K562 (cell line): ENCODE measurements around the gene EEPD1. TPM values are rescaled to one million over a fixed set of nuclear protein-coding genes. Genes with fewer than 3 reads are reported as not detected.
A peak's percentile ranks its signal among the peaks of the same experiment; 100 is the strongest.

ENCODE experiments used
- NFIC ChIP-seq: fragments of 450-650 bp; IDR thresholded peaks from 2 replicates; pipeline ENCODE4 v1.6.1; 2017; ENCODE audit warnings: mild to moderate bottlenecking, inconsistent platforms
- RBM25 ChIP-seq: fragments of 200-400 bp; formaldehyde crosslinking; IDR thresholded peaks from 2 replicates; pipeline ENCODE4 v1.6.1; 2018; ENCODE audit warnings: low read length, low read depth, moderate library complexity; ENCODE audit not compliant: severe bottlenecking
- RFX1 ChIP-seq: fragments of 450-650 bp; IDR thresholded peaks from 2 replicates; pipeline ENCODE4 v1.6.1; 2016; ENCODE audit warnings: mild to moderate bottlenecking, moderate library complexity
- SMAD2 ChIP-seq: fragments of 150-350 bp; IDR thresholded peaks from 2 replicates; pipeline ENCODE4 v1.6.1; 2014; ENCODE audit warnings: low read depth, mild to moderate bottlenecking, low read length
- TAF1 ChIP-seq: IDR thresholded peaks from 2 replicates; pipeline ENCODE4 v1.6.1; 2011; ENCODE audit warnings: mild to moderate bottlenecking, low read length, moderate library complexity; ENCODE audit not compliant: insufficient read depth, control insufficient read depth, severe bottlenecking; ENCODE audit errors: extremely low read depth
- polyA plus RNA-seq, 8 experiments: library from polyadenylated mRNA; depleted of rRNA in 4 of 8; stranded (reverse) in 5 of 8; unstranded in 3 of 8; fragments of >200 nt; fragmentation: Nextera tagmentation in 2 of 8; fragmentation: Illumina TruSeq in 1 of 8; extraction: Ambion mirVana in 2 of 8; extraction: Trizol in 1 of 8; gene quantifications; 2 replicates each; pipeline versions ENCODE4 v1.2.1 to v1.2.3, GENCODE V29; 2011 to 2014; ENCODE audit warnings: inconsistent platforms in 1 of 8, missing spikeins in 1 of 8
- total RNA-seq, 7 experiments: library from RNA; depleted of rRNA in 6 of 7; stranded (reverse); fragments of >200 nt in 6 of 7; fragmentation: Illumina TruSeq in 2 of 7; extraction: Trizol in 2 of 7; gene quantifications; 2 replicates each; pipeline versions ENCODE4 v1.2.1 to v1.2.3, GENCODE V29; 2011 to 2021; ENCODE audit warnings: low replicate concordance in 1 of 7
- TF ChIP-seq, protein P1 (sequence below), 2 experiments: fragments of 250-450 bp in 1 of 2; fragments of 450-650 bp in 1 of 2; sonication (Bioruptor Pico) in 1 of 2; IDR thresholded peaks; 2 replicates each; pipeline versions ENCODE4 v1.6.1 to v1.8.0; 2016 to 2021; ENCODE audit warnings: mild to moderate bottlenecking in 2 of 2, moderate library complexity in 2 of 2, missing compliant biosample characterization in 1 of 2, missing genetic modification characterization in 1 of 2
- TF ChIP-seq, protein P2 (sequence below): fragments of 450-650 bp; IDR thresholded peaks from 2 replicates; pipeline ENCODE4 v1.7.0; 2016; ENCODE audit warnings: borderline replicate concordance
- TF ChIP-seq, protein P3 (sequence below): fragments of 450-650 bp; conservative IDR thresholded peaks from 2 replicates; pipeline ENCODE4 v1.6.1; 2016; ENCODE audit warnings: missing genetic modification characterization, low read depth, mild to moderate bottlenecking, control low read depth, missing compliant biosample characterization
- TF ChIP-seq, protein P4 (sequence below): fragments of 250-450 bp; sonication (Bioruptor Pico); IDR thresholded peaks from 2 replicates; pipeline ENCODE4 v1.9.0; 2021; ENCODE audit warnings: mild to moderate bottlenecking
- TF ChIP-seq, protein P5 (sequence below): fragments of 450-650 bp; formaldehyde crosslinking; IDR thresholded peaks from 2 replicates; pipeline ENCODE4 v1.4.0; 2022; ENCODE audit warnings: missing genetic modification characterization
- TF ChIP-seq, protein P6 (sequence below): fragments of 450-650 bp; formaldehyde crosslinking; conservative IDR thresholded peaks from 2 replicates; pipeline ENCODE4 v1.4.0; 2022; ENCODE audit warnings: mild to moderate bottlenecking, missing genetic modification characterization
- TF ChIP-seq, protein P7 (sequence below), 2 experiments: fragments of 450-650 bp in 1 of 2; sonication (generic) in 1 of 2; formaldehyde crosslinking in 1 of 2; IDR thresholded peaks in 1 of 2; conservative IDR thresholded peaks in 1 of 2; 2 replicates each; pipeline versions ENCODE4 v1.6.1 to v1.8.1; 2016 to 2023; ENCODE audit warnings: mild to moderate bottlenecking in 2 of 2, moderate library complexity in 2 of 2, inconsistent platforms in 1 of 2, missing genetic modification reagents in 1 of 2

The EEPD1 gene
- total and polyA plus RNA-seq, 9 of the 15 experiments (the other 6 are each of a cell fraction or from before 2014, with no cell fraction given), result 0.01 to 1.5 (median 0.74) TPM; not detected in 1

DNA sequence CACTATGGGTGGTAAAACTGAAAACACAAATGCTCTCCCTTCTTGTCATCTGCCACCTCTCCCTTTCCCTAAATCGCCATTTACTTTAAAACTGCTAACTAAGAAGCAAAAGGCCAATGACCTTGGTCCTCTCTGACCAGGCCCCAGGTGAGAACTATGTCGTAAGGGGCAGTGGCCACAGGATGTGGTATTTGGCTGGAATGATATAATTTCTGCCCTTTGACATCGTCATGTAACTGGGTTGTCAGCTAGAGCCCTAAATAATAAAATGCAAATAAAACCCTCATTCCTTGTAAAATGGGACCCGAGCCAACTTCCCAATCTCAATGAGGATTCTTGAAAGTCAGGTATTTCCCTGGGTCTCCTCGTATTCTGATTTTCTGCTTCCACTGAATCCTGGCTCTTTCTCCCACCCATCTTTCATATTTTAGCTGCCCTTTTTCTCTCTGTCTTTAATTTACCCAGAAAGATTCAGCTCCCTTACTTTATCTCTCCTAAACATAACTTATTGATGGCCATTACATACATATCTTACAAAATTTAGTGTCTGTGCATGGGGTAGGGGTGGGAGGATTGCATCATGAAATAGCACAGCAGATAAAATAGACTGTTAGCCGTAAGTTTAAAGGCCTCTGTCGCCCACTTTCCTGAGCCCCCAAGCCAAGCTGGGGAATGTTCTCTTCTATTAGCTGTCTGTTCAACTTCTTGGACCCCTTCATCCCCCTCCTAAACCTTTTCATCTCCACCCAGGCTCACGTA, 3.2 kb upstream of the EEPD1 start (continued):
- TF ChIP-seq, protein P1, sequence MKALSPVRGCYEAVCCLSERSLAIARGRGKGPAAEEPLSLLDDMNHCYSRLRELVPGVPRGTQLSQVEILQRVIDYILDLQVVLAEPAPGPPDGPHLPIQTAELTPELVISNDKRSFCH (CRISPR knock-in tag; IDR thresholded peaks at IDR 0.05), result no peak
- TF ChIP-seq, protein P1 (tag; IDR thresholded peaks at IDR 0.05), result no peak
- TF ChIP-seq NFIC (peak; percentile 29), SMAD2 (no peak), RBM25 (no peak), RFX1 (no peak), TAF1 (no peak)
- TF ChIP-seq, protein P2, sequence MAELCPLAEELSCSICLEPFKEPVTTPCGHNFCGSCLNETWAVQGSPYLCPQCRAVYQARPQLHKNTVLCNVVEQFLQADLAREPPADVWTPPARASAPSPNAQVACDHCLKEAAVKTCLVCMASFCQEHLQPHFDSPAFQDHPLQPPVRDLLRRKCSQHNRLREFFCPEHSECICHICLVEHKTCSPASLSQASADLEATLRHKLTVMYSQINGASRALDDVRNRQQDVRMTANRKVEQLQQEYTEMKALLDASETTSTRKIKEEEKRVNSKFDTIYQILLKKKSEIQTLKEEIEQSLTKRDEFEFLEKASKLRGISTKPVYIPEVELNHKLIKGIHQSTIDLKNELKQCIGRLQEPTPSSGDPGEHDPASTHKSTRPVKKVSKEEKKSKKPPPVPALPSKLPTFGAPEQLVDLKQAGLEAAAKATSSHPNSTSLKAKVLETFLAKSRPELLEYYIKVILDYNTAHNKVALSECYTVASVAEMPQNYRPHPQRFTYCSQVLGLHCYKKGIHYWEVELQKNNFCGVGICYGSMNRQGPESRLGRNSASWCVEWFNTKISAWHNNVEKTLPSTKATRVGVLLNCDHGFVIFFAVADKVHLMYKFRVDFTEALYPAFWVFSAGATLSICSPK, result no peak
- TF ChIP-seq, protein P3, sequence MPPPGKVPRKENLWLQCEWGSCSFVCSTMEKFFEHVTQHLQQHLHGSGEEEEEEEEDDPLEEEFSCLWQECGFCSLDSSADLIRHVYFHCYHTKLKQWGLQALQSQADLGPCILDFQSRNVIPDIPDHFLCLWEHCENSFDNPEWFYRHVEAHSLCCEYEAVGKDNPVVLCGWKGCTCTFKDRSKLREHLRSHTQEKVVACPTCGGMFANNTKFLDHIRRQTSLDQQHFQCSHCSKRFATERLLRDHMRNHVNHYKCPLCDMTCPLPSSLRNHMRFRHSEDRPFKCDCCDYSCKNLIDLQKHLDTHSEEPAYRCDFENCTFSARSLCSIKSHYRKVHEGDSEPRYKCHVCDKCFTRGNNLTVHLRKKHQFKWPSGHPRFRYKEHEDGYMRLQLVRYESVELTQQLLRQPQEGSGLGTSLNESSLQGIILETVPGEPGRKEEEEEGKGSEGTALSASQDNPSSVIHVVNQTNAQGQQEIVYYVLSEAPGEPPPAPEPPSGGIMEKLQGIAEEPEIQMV (tag), result no peak
- TF ChIP-seq, protein P4, sequence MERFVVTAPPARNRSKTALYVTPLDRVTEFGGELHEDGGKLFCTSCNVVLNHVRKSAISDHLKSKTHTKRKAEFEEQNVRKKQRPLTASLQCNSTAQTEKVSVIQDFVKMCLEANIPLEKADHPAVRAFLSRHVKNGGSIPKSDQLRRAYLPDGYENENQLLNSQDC, result no peak
- TF ChIP-seq, protein P5, sequence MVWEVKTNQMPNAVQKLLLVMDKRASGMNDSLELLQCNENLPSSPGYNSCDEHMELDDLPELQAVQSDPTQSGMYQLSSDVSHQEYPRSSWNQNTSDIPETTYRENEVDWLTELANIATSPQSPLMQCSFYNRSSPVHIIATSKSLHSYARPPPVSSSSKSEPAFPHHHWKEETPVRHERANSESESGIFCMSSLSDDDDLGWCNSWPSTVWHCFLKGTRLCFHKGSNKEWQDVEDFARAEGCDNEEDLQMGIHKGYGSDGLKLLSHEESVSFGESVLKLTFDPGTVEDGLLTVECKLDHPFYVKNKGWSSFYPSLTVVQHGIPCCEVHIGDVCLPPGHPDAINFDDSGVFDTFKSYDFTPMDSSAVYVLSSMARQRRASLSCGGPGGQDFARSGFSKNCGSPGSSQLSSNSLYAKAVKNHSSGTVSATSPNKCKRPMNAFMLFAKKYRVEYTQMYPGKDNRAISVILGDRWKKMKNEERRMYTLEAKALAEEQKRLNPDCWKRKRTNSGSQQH (CRISPR knock-in tag), result no peak
- TF ChIP-seq, protein P6, sequence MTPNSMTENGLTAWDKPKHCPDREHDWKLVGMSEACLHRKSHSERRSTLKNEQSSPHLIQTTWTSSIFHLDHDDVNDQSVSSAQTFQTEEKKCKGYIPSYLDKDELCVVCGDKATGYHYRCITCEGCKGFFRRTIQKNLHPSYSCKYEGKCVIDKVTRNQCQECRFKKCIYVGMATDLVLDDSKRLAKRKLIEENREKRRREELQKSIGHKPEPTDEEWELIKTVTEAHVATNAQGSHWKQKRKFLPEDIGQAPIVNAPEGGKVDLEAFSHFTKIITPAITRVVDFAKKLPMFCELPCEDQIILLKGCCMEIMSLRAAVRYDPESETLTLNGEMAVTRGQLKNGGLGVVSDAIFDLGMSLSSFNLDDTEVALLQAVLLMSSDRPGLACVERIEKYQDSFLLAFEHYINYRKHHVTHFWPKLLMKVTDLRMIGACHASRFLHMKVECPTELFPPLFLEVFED, result no peak
- TF ChIP-seq, protein P7, sequence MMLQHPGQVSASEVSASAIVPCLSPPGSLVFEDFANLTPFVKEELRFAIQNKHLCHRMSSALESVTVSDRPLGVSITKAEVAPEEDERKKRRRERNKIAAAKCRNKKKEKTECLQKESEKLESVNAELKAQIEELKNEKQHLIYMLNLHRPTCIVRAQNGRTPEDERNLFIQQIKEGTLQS (IDR thresholded peaks at IDR 0.05), result peak; percentile 72
- TF ChIP-seq, protein P7 (CRISPR knock-in tag; conservative IDR thresholded peaks at IDR 0.05), result no peak
